ENCODE data around the gene IL17F. TPM values are rescaled to one million over a fixed set of nuclear protein-coding genes. Genes with fewer than 3 reads are reported as not detected.

The IL17F gene
- total RNA-seq (2022; extraction: Qiagen RNA extraction): not detected in 5 replicates

DNA sequence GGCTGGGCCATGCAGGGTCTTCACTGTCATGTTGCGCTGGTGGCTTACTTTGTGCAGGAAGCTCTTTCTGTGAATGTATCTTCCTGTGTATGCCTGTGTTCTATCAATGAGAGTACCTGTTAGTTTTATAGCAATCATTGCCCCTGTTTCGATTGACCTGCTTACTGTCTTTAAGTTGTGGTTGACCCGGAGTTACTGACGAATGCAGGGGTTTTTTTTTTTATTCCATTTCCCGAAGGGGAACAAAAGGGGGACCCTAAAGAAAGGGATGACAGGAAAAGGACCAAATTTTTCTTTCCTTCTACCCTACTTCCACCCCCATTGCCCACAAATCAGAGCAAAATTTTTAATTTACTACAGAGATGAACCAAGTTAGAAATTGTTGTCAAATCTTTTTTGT lies at the start of gene IL17F:
Gene IL17F (minus strand): TSS at position 101 of the 400 bp plus-strand sequence. CDS start 71 bp downstream, at position 30.

DNA sequence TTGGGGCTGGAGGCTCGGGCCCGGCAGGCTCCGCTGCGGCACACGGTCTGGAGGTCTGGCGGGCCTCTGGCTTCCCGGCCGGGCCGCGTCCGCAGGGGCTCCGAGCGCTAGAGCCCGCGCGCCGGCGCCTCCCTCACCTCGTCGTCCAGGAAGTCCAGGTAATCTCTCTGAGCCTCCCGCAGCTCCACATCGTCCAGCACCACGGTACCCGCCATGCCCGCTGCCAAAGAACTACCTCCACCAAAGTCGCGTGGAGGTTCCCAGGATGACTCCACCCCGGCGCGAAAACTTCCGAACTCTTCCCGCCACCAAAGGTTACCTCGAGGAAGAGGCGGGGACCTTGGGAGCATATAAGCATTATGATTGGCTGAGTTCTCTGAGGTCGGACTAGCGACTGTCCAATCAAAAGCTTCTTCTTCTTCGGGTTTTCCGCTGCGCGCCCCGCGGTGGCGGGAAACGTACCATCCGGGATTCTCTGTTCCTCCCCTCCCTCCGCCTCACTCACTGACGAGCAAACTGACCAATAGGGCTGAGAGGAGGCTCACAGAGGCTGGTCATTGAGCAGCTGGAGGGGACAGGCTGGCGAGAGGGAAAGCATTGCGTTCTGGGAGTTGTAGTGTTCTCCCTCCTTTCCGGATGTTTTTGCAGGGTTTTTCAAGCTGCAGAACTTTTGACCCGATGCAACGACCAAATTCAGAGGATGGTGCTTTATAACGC lies 40.3 kb upstream of the IL17F start, which contains the start of gene MCM3:
Gene MCM3 (minus strand): TSS at position 283 of the 717 bp plus-strand sequence. CDS start 68 bp downstream, at position 215.

Other genes with a start within 250 kb of the IL17F start
- not detected in 5 replicates for gene PKHD1, start 156.9 kb downstream of the IL17F start, total RNA-seq (2022; extraction: Qiagen RNA extraction)
- not detected in 5 replicates for gene IL17A, start 58.1 kb downstream of the IL17F start, total RNA-seq (2022; extraction: Qiagen RNA extraction)
- gene MCM3, start 40.2 kb upstream of the IL17F start, total RNA-seq (2022; extraction: Qiagen RNA extraction): 72.2 to 87.5 TPM (median 78.3 TPM) in 5 replicates
- gene PAQR8, start 117.7 kb upstream of the IL17F start, total RNA-seq (2022; extraction: Qiagen RNA extraction): 0.95 to 1.3 TPM (median 1.3 TPM) in 5 replicates
- 10.3 to 12.7 TPM (median 11.3 TPM) in 5 replicates for gene EFHC1, start 175.8 kb upstream of the IL17F start, total RNA-seq (2022; extraction: Qiagen RNA extraction)

All from A549 treated with Hydrocortisone at 1 μM for 4 hours (cell line).